Duodenal mucosa (tissue), 2 donors: ENCODE data around the gene ATP8A2.

Source experiments
- H3K27ac ChIP-seq: one replicate; pipeline ENCODE4 v1.7.0; 2013; ENCODE audit warnings: low read depth, low read length
- H3K27me3 ChIP-seq, 2 donors: one replicate each; pipeline ENCODE4 v1.7.0; 2013; ENCODE audit warnings: low read length in 2 of 2, control low read depth in 1 of 2; ENCODE audit not compliant: insufficient read depth in 2 of 2, control insufficient read depth in 1 of 2
- H3K36me3 ChIP-seq, 2 donors: one replicate each; pipeline ENCODE4 v1.7.0; 2013; ENCODE audit warnings: low read length in 2 of 2, control low read depth in 1 of 2; ENCODE audit not compliant: insufficient read depth in 2 of 2, control insufficient read depth in 1 of 2
- H3K4me1 ChIP-seq, 2 donors: one replicate each; pipeline ENCODE4 v1.7.0; 2013; ENCODE audit warnings: low read length in 2 of 2, control low read depth in 1 of 2; ENCODE audit not compliant: insufficient read depth in 2 of 2, control insufficient read depth in 1 of 2
- H3K4me3 ChIP-seq, 2 donors: one replicate each; pipeline ENCODE4 v1.7.0; 2013; ENCODE audit warnings: low read length in 2 of 2, low read depth in 1 of 2
- H3K9ac ChIP-seq, 2 donors: one replicate each; pipeline ENCODE4 v1.7.0; 2013; ENCODE audit warnings: low read length in 2 of 2, low read depth in 1 of 2
- H3K9me3 ChIP-seq, 2 donors: one replicate each; pipeline ENCODE4 v1.7.0; 2013; ENCODE audit warnings: low read length in 2 of 2, control low read depth in 1 of 2; ENCODE audit not compliant: control insufficient read depth in 1 of 2

Gene ATP8A2

GRCh38 chr13:25674371-25674770, 302.6 kb downstream of the ATP8A2 start:
- H3K36me3 ChIP-seq, result no peaks in the 10 kb centered on the region
- no peak overlapping the region for H3K9ac ChIP-seq
- H3K27me3 ChIP-seq, result no peaks in the 10 kb centered on the region
- no peak overlapping the region for H3K4me3 ChIP-seq
- peaks cover 3 to 4% of the 10 kb centered on the region in 2 donors for H3K9me3 ChIP-seq
- no peak overlapping the region for H3K27ac ChIP-seq
- no peaks in the 10 kb centered on the region for H3K4me1 ChIP-seq

- Histone ChIP-seq H3K4me3 (no peak overlapping the region), H3K9me3 (no peaks in the 10 kb centered on the region), H3K36me3 (no peaks in the 10 kb centered on the region), H3K27me3 (no peaks in the 10 kb centered on the region), H3K4me1 (no peaks in the 10 kb centered on the region), H3K9ac (no peak overlapping the region), H3K27ac (no peak overlapping the region)
These were observed 303.3 kb downstream of the ATP8A2 start for GRCh38 chr13:25675060-25675459.

DNA sequence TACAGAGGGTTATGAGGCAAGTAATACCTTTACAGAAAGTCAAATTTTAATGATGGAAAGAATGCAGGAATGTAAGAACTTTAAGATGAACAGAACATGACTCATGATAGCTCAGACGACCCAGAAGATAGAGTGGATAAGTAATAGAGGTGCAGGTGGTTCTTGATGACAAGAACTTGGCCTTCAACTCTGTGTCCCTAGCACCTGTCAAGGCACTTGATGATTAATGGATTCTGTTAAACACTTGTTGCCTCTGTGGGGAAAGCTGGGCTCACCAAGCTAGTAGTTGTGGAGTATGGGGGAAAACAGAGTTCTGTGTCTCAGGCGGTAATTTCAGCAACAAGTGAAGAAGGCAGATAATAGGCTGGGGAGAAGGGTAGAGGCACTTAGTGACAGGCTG, 306.2 kb downstream of the ATP8A2 start:
- no peak overlapping the region for H3K27ac ChIP-seq
- H3K4me1 ChIP-seq, result no peaks in the 10 kb centered on the region
- no peaks in the 10 kb centered on the region for H3K9me3 ChIP-seq
- no peaks in the 10 kb centered on the region for H3K36me3 ChIP-seq
- H3K9ac ChIP-seq, result no peak overlapping the region
- H3K4me3 ChIP-seq, result no peak overlapping the region
- H3K27me3 ChIP-seq, result no peaks in the 10 kb centered on the region

- no peak overlapping the region for H3K27ac ChIP-seq
- H3K4me1 ChIP-seq, result no peaks in the 10 kb centered on the region
- H3K9me3 ChIP-seq, result no peaks in the 10 kb centered on the region
- no peaks in the 10 kb centered on the region for H3K36me3 ChIP-seq
- no peak overlapping the region for H3K9ac ChIP-seq
- no peaks in the 10 kb centered on the region for H3K27me3 ChIP-seq
- no peak overlapping the region for H3K4me3 ChIP-seq
These were observed 306.6 kb downstream of the ATP8A2 start for GRCh38 chr13:25678398-25678797.

DNA sequence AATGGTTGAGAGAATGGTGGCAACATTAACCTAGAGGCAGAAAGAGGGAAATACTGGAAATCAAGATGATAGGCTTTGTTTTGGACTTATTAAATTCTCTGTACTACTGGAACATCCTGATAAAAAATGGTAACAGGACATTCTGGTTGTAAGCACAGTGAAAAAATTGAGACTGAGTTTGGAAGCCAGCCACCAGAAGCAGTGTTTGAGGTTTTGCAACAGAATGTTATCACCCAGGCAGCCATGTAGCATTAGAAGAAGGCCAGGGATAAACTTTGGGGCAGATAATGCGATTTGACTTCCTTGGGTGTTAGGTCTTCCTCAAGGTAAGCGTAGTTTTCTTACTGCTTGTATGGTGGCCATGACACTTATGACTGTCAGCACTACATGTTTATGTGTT, 307.4 kb downstream of the ATP8A2 start:
- no peak overlapping the region for H3K9ac ChIP-seq
- no peaks in the 10 kb centered on the region for H3K27me3 ChIP-seq
- no peaks in the 10 kb centered on the region for H3K36me3 ChIP-seq
- no peaks in the 10 kb centered on the region for H3K4me1 ChIP-seq
- H3K9me3 ChIP-seq, result no peaks in the 10 kb centered on the region
- H3K27ac ChIP-seq, result no peak overlapping the region
- H3K4me3 ChIP-seq, result no peak overlapping the region

DNA sequence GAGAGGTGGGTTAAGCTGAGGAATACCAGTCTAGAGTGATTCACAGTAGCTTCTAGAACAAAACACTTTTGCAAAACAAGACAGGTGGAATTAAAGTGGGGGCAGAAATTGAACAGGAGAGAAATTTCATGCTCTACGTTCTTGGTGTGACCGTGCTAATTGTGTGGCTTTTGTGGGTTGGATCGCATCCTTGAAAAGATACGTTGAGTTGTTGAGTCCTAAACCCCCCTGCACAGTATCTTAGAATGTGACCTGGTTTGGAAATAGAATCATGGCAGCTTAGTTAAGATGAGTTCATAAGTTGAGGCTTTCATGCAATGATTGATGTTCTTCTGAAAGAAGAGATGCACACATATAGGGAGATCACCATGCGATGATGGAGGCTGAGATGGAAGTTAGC, 308.2 kb downstream of the ATP8A2 start:
- Histone ChIP-seq H3K36me3 (no peaks in the 10 kb centered on the region), H3K9me3 (no peaks in the 10 kb centered on the region), H3K27me3 (no peaks in the 10 kb centered on the region), H3K27ac (no peak overlapping the region), H3K9ac (no peak overlapping the region), H3K4me3 (no peak overlapping the region), H3K4me1 (no peaks in the 10 kb centered on the region)

DNA sequence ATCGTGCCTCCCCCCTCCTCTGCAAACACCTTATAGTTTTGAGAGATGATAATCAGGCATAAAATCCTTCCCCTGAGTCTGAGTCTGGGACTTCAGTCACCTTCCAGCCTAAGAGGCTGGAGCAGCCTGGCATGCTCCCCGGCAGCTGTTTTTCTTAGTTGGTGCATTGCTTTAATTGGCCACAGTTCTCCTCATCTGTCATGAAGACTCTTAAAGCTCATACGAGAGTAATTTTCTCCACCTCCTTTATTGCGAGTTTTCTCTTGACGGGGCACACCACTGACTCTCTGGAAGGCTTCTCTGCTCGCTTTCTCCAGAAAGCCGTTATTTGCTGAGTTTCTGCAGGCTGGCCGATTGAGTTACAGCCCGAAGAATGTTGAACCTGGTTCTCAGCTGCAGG, 310.5 kb downstream of the ATP8A2 start:
- H3K36me3 ChIP-seq, result no peaks in the 10 kb centered on the region
- H3K9ac ChIP-seq, result no peak overlapping the region
- no peak overlapping the region for H3K4me3 ChIP-seq
- no peaks in the 10 kb centered on the region for H3K9me3 ChIP-seq
- no peaks in the 10 kb centered on the region for H3K27me3 ChIP-seq
- no peaks in the 10 kb centered on the region for H3K4me1 ChIP-seq
- H3K27ac ChIP-seq, result no peak overlapping the region

- no peaks in the 10 kb centered on the region for H3K27me3 ChIP-seq
- no peaks in the 10 kb centered on the region for H3K36me3 ChIP-seq
- H3K9ac ChIP-seq, result no peak overlapping the region
- H3K4me3 ChIP-seq, result no peak overlapping the region
- H3K4me1 ChIP-seq, result no peaks in the 10 kb centered on the region
- H3K27ac ChIP-seq, result no peak overlapping the region
- no peaks in the 10 kb centered on the region for H3K9me3 ChIP-seq
These were observed 311.3 kb downstream of the ATP8A2 start for GRCh38 chr13:25683056-25683455.

DNA sequence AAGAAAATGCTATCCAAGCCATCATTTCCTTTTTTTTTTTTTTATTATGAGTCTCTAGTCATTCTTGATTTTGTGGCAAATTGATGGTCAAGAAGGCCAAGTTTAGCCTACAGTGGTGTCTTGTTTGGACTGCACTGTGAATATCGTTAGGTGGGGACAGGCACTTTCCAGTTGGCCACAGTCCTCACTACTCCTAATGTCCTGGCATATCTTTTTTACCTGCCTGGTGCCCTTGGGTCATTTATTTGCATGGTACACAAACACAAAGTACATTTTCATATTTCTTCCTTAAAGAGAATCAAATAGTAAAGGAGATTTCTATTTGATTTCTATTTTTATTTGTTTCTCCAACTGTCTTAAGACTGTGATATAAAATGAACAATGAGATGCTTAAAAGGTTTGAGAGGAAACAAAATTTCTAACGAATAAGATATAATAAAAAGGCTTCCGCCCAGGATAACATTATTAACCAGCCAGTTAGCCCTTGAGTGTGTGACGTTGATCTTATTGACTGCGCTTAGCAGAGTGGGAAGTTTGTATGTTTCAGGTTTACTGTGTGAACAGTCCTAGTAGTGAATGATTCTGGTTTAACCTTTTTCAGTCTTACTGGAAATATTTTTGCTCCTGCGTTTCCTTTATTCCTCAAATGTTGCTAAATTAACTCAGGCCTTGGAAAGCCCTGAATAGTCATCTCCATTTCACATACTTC, 312.0 kb downstream of the ATP8A2 start:
- Histone ChIP-seq H3K27ac (no peak overlapping the region), H3K36me3 (no peaks in the 10 kb centered on the region), H3K9me3 (no peaks in the 10 kb centered on the region), H3K4me1 (no peaks in the 10 kb centered on the region), H3K9ac (no peak overlapping the region), H3K4me3 (no peak overlapping the region), H3K27me3 (no peaks in the 10 kb centered on the region)

DNA sequence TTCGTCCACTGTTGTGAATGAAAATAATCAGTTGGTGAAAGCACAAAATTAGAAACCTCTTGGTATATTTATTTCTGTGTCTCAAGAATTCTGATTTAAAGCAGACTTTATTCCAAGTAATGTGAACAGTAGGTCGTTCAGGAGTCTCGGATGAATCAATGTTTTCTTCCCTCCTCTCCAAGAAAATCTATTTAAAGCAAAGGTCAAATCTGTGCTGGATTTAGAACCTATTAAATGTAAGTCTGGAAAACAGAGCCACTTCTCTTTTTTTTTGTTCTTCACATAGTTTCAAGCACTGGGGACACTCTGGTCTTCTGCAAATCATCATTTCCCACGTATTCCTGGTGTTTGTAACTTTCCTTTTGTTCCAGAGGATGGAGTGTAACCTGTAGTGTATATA, 312.7 kb downstream of the ATP8A2 start:
- no peaks in the 10 kb centered on the region for H3K9me3 ChIP-seq
- H3K27ac ChIP-seq, result no peak overlapping the region
- no peaks in the 10 kb centered on the region for H3K4me1 ChIP-seq
- no peaks in the 10 kb centered on the region for H3K36me3 ChIP-seq
- no peak overlapping the region for H3K9ac ChIP-seq
- H3K27me3 ChIP-seq, result no peaks in the 10 kb centered on the region
- H3K4me3 ChIP-seq, result no peak overlapping the region
